ENCODE results near the gene RIN3.

- TF ChIP-seq, protein P1, sequence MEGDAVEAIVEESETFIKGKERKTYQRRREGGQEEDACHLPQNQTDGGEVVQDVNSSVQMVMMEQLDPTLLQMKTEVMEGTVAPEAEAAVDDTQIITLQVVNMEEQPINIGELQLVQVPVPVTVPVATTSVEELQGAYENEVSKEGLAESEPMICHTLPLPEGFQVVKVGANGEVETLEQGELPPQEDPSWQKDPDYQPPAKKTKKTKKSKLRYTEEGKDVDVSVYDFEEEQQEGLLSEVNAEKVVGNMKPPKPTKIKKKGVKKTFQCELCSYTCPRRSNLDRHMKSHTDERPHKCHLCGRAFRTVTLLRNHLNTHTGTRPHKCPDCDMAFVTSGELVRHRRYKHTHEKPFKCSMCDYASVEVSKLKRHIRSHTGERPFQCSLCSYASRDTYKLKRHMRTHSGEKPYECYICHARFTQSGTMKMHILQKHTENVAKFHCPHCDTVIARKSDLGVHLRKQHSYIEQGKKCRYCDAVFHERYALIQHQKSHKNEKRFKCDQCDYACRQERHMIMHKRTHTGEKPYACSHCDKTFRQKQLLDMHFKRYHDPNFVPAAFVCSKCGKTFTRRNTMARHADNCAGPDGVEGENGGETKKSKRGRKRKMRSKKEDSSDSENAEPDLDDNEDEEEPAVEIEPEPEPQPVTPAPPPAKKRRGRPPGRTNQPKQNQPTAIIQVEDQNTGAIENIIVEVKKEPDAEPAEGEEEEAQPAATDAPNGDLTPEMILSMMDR (IDR thresholded peaks at IDR 0.05; ENCODE audit: extremely low read depth in 1 of 2, insufficient read depth in 1 of 2, low read depth in 1 of 2, low read length in 2 of 2) = no peak
- TF ChIP-seq POLR2A (IDR thresholded peaks at IDR 0.05; ENCODE audit: low read depth, low read length) (no peak), POLR2AphosphoS5 (IDR thresholded peaks at IDR 0.05; ENCODE audit: insufficient read depth, low read depth, low read length) (no peak), EZH2 (IDR thresholded peaks at IDR 0.05; ENCODE audit: borderline replicate concordance, low read depth, low read length, severe bottlenecking) (no peak), GATA2 (IDR thresholded peaks at IDR 0.05; ENCODE audit: insufficient read depth, insufficient read length, low read depth, low read length) (no peak), JUN (IDR thresholded peaks at IDR 0.05; ENCODE audit: borderline replicate concordance, insufficient read depth, insufficient read length, low read depth) (no peak)
These were observed 101.9 kb downstream of the RIN3 start for GRCh38 chr14:92615451-92615850.
